ENCODE data around the gene ZNF324.
"Not testable (repeated sequence)": the region's sequence is repeated elsewhere in the genome, so short reads cannot be mapped to it uniquely, and the experiment has no call there.

ZNF324 gene

GRCh38 chr19:58498316-58499020 lies 31.6 kb downstream of the ZNF324 start:
- DNase-seq (ENCODE audit: low read depth in 1 of 2, low spot score in 1 of 2), result no peak
- Histone ChIP-seq H3K27me3 (ENCODE audit: insufficient read depth, poor library complexity, severe bottlenecking) (no peaks in the 10 kb centered on the region), H3K4me3 (replicated peaks; ENCODE audit: insufficient read depth, low read length) (peak overlapping the region; percentile 46), H3K27ac (replicated peaks) (peak overlapping the region; percentile 52)
- TF ChIP-seq SPI1 (IDR thresholded peaks at IDR 0.05; ENCODE audit: borderline replicate concordance, low read depth) (no peak), GABPA (IDR thresholded peaks at IDR 0.05; ENCODE audit: low read depth) (no peak), POLR2AphosphoS5 (IDR thresholded peaks at IDR 0.05; ENCODE audit: low read depth) (no peak), CTCF (IDR thresholded peaks at IDR 0.05; ENCODE audit: insufficient read depth, low read length) (no peak), REST (IDR thresholded peaks at IDR 0.05; ENCODE audit: insufficient replicate concordance, low read depth) (no peak)

GRCh38 chr19:58499021-58499927 lies 32.4 kb downstream of the ZNF324 start:
- TF ChIP-seq POLR2AphosphoS5 (IDR thresholded peaks at IDR 0.05; ENCODE audit: low read depth) (peak; percentile 88), REST (IDR thresholded peaks at IDR 0.05; ENCODE audit: insufficient replicate concordance, low read depth) (peak; percentile 69), GABPA (IDR thresholded peaks at IDR 0.05; ENCODE audit: low read depth) (peak; percentile 99), CTCF (IDR thresholded peaks at IDR 0.05; ENCODE audit: insufficient read depth, low read length) (no peak), SPI1 (IDR thresholded peaks at IDR 0.05; ENCODE audit: borderline replicate concordance, low read depth) (peak; percentile 54; the same call in 1 of the 2 replicates)
- Histone ChIP-seq H3K27me3 (ENCODE audit: insufficient read depth, poor library complexity, severe bottlenecking) (no peaks in the 10 kb centered on the region), H3K4me3 (replicated peaks; ENCODE audit: insufficient read depth, low read length) (peak overlapping the region; percentile 46), H3K27ac (replicated peaks) (peak overlapping the region; percentile 62)
- DNase-seq (ENCODE audit: low read depth in 1 of 2, low spot score in 1 of 2), result peak; percentile 97 to 100

GRCh38 chr19:58500242-58500641 lies 33.4 kb downstream of the ZNF324 start:
- DNase-seq (ENCODE audit: low read depth in 1 of 2, low spot score in 1 of 2), result no peak
- no peaks in the 10 kb centered on the region for H3K27me3 ChIP-seq (ENCODE audit: insufficient read depth, poor library complexity, severe bottlenecking)
- no peak overlapping the region for H3K27ac ChIP-seq (replicated peaks)
- peak overlapping the region; percentile 44 for H3K4me3 ChIP-seq (replicated peaks; ENCODE audit: insufficient read depth, low read length)
- TF ChIP-seq SPI1 (IDR thresholded peaks at IDR 0.05; ENCODE audit: borderline replicate concordance, low read depth) (no peak), GABPA (IDR thresholded peaks at IDR 0.05; ENCODE audit: low read depth) (no peak), POLR2AphosphoS5 (IDR thresholded peaks at IDR 0.05; ENCODE audit: low read depth) (no peak), CTCF (IDR thresholded peaks at IDR 0.05; ENCODE audit: insufficient read depth, low read length) (no peak), REST (IDR thresholded peaks at IDR 0.05; ENCODE audit: insufficient replicate concordance, low read depth) (no peak)

- not testable (repeated sequence) for H3K27ac ChIP-seq (replicated peaks); H3K27me3 ChIP-seq (ENCODE audit: insufficient read depth, poor library complexity, severe bottlenecking); H3K4me3 ChIP-seq (replicated peaks; ENCODE audit: insufficient read depth, low read length); DNase-seq (ENCODE audit: low read depth in 1 of 2, low spot score in 1 of 2)
Measured at GRCh38 chr19:58507602-58508223, 40.8 kb downstream of the ZNF324 start.

Data from HL-60 (cell line).